Occipital lobe (tissue), 2 donors: ENCODE measurements around the gene ARL5A. TPM values are rescaled to one million over a fixed set of nuclear protein-coding genes. Genes with fewer than 3 reads are reported as not detected.
"Not testable (repeated sequence)": the region's sequence is repeated elsewhere in the genome, so short reads cannot be mapped to it uniquely, and the experiment has no call there.

Source experiments
- DNase-seq: peaks from one replicate; lab custom pipeline; 2025; lab: John Stamatoyannopoulos, UW
- total RNA-seq: library from RNA; depleted of rRNA; stranded (reverse); fragments of >200 nt; gene quantifications from one replicate; pipeline ENCODE4 v1.2.3, GENCODE V29; 2014

Gene ARL5A, protein sequence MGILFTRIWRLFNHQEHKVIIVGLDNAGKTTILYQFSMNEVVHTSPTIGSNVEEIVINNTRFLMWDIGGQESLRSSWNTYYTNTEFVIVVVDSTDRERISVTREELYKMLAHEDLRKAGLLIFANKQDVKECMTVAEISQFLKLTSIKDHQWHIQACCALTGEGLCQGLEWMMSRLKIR
- total RNA-seq: 87.7 TPM

DNA sequence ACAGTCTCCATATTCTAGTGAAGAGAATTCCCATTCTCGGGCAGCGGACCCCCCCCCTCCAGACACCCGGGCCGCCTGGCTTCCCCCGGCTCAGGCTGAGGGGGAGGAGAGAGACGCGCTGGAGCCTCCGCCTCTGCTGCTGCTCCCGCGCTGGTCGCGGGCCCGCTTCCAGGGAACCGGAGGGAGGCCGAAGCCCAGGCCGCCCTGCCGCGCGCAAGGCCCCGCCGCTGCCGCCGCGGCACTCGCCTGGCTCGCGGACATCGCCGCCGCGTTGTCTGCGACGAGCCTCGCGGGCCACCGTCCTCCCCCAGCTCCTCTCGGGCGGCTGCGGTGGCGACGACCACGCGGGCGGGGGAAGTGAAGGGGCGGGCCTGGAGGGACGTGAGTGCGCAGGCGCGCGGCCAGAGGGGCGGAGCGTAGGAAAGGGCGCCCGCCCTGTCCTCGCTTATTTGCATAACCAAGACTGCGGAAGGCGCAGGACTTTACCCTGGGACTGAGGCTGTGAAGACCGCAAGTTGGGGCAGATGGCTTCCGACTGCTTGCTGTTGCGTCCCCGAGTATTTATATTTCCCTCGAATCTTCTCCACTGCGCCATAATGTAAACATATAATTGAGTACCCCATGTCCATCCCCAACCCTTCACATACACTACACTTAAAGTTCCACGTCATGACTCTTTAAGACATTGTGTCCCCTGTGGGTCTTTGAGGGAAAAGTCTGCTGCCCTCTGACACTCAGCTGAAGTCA is at the start of gene ARL5A:
ARL5A (minus strand) TSS at position 279 of the 747 bp plus-strand sequence; CDS start at position 34, 245 bp downstream.
- peak; percentile 94 for DNase-seq

DNA sequence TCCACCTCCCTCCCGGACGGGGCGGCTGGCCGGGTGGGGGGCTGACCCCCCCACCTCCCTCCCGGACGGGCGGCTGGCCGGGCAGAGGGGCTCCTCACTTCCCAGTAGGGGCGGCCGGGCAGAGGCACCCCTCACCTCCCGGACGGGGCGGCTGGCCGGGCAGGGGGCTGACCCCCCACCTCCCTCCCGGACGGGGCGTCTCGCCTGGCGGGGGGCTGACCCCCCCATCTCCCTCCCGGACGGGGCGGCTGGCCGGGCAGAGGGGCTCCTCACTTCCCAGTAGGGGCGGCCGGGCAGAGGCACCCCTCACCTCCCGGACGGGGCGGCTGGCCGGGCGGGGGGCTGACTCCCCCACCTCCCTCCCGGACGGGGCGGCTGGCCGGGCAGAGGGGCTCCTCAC is 47.4 kb upstream of the ARL5A start:
- not testable (repeated sequence) for DNase-seq

DNA sequence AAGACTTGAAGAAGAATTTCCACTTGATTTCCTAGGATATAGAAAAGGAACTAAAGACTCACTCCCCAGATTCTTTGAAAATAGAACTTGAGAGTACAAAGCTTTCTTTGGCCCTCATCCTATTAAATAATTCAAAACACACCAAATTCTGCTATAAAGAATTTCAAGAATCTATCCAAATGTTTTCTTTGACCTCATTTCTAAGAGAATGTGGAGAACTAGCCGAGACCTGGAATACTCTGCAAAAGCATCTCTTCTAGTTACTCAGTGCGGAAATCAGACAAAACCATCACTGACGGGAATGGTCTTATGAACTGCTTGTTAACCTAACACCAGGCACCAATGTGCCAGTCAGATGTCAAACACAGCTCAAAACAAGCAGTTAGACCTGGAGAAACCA is 44.2 kb upstream of the ARL5A start:
- no peak for DNase-seq

DNA sequence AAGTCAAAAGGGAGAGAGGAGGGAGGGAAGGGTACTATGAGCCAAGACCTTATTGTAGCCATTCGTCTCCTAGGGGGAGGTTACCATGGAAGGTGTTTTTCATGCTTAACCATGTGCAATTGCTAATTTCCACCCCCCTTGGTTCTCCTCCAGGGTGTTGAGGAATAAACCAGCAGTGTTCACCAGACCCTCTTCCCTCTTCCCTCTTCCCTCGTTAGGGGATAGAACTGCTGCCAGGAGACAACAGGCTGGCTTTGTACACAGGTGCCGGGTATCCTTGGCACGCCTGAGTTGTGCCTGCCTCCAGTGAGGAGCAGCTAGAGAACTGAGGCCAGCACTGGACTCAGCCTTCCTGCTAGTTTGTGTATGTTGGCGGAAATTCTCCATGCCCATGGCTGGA is 41.1 kb upstream of the ARL5A start:
- DNase-seq: no peak

DNA sequence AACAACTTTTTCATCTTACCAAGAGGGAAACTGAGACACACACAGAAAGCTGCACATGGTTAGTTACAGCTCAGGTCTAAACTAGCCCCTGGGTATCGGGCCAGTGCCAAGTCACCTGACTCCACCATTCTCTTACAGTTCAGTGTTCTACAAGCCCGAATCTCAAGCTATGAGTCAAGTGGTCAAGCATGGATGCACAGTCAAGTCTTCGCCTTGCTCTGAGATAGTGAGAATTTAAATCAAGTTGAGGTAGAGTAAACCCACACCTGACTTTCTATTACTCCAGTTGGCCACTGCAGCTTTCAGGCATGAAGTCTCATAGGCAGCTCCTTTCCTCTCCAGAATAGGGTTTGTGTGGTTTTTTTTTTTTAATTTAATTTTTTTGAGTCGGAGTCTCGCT is 34.5 kb upstream of the ARL5A start:
- DNase-seq: no peak

DNA sequence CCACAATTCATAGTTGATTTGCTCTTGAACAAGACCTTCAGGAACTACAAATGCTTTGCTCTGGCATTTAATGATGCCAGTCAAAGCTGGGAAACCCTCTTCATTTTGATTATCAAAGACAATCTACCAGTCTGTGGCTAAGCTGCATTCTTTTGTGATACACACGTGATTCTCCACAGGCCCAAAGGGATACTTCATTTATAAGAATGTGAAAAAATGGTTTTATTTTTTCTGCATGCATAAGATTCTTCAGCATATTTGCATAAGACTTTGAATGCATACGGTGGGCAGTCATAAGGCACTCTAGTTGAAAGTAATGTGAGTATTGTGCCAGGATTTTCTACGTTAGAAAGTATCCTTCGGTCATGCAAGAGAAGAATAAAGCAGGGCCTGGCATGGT is 33.0 kb upstream of the ARL5A start:
- no peak for DNase-seq

DNA sequence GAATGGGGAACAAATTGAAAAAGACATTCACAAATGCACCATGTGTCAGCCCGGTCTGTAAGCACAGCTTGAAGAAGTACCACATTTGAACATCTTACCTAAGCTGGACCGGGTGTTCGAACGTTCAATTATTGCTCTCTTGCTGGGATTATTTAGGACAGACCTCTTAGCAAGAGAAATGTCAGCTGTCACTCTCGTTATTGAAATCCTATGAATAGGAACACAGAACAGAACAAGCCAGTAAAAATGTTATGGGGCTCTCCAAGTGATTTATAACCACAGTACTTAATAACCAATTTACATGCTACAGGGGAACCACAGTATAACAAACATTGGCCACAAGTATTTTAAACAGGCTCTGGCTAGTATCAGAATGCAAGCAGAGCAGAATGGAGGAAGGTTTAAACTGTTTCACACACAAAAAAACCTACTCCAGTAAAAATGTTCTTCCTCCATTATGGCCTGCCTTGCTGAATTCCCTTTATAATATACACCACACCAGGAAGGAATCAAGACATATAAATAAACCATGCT is 32.5 kb upstream of the ARL5A start:
- no peak for DNase-seq

DNA sequence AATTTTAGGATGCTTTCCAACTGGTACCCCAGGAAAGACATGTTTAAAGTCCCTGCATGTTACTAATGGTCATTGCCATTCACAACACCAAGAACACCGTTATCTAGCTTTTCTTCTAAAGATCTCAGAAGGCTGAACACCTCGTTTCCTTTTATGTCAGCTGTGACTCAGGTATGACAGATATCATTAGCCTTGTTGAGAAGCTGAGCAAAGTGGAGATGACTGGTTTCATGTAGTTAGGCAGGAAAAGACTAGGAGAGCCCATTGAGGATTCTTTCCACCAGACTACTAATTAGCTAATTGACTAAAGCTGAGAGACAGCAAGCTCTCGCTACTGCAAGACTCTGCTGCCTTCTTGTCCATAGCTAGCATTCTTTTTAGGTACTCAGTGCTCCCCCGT is 32.0 kb upstream of the ARL5A start:
- no peak for DNase-seq

DNA sequence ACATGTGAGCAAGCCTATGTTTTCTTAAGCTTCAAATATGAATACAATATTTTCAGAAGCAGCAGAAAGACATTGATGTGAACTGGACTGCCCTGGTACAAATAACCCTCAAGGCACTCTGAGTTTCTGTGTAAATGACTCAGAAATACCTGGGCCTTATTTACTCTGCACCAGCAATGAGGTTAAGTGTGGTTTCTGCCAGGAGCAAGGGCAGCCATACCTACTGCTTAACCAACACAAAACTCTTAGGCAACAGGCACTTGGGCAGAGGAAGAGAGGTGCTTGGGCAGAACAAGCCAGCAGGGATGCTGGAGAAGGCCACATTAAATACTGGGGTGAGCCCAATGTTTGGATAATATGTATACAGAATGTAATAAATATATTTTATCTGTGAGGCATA is 29.4 kb upstream of the ARL5A start:
- DNase-seq: no peak

DNA sequence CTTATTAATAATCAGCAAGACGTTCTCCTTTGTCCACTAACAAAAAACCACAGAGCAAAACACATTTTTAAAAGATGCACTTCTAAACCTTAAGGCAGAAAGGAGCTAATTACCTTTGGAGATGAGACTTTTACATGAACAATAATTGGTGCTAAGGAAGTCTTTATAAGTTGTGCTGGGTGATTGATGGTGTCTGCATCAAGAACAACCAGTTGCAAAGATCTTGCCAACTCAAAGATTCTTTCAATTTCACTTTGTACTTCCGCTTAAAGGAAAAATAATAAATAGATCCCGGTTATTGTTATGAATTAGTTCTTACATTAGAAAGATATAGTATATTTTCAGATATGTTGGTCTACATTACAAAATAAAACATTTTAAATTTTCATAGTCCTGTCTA is 26.9 kb upstream of the ARL5A start:
- DNase-seq: no peak

DNA sequence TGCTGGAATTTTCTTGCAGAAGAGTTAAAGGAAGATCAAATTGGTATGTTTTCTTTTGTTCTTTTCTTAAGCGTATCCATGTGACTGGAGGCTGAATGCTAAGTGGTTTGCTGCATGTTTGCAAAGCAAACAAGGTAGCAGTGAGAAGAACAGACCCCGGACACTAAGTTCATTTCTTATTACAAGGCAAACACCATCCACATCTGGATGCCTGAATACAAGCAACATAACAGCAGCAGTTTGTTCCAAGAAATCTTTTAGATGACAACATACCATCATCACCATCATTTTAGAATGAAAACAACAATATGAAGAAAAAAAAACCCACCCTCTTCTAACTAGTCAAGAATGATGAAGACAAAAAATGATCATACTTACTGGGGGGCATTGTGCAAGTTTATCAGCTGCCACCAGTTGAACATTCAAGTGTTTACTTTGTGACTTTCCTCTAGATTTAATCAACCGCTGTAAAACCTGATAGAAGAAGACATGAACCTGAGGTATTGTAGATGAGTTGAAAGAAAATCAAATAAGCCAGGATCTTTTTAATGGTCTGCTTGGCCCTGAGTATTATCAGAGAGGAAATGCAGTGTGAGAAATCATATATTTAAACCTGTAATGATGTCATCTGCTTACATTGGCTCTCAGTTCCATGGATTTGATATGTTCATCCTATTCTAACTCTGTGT is 25.0 kb upstream of the ARL5A start:
- DNase-seq: no peak

DNA sequence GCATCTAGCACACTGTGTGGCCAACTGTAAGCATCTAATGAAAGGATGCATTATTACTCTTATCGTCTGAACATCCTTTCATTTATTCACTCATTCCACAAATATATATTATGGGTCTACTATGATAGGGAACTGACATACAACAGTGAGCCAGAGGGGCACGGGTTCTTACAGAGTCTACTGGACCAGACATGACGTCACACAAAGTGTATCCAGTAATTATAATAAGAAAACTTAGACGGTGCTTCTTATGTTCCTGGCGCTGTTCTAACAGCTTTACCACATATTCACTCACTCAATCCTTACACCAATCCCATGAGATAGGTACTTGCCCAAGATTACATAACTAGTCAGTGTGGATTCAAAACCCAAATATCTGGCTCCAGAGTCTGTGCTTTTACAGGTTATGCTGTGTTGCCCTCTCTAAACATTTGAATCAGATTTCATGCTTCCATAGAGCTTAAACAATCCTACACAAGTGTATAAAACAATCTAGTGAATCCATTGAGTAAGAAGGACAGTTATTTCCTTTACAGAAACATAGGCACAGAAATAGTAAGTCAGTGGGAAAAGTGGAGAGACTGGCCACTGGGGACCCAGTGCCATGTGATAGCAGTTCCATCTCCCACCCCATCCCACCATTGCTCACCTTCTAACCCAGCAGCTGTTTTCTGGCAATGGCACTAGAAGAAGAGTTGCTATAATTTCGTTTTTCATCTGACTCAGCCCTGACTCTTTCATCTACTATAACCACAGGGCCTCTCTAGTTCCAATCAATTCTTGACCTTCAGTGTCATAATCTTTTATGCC is 24.2 kb upstream of the ARL5A start:
- DNase-seq: no peak

DNA sequence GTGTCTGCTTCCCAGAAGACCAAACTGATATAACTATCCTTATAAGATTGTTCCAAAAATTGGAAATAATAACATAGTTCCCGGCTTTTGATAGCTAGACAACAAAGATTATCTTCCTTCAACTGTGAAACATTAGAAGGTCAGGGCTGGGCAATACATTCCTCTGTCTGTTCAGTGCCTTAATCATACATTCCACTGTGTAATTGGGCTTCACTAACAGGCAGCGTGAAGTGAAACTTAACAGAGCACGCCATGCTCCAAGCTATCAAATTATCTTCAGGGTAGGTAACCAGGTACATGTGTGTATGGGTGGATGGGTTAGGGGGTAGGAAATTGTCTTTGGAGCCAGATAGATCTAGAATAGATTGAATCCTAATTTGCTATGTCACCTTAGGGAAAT is 23.5 kb upstream of the ARL5A start:
- DNase-seq: no peak

DNA sequence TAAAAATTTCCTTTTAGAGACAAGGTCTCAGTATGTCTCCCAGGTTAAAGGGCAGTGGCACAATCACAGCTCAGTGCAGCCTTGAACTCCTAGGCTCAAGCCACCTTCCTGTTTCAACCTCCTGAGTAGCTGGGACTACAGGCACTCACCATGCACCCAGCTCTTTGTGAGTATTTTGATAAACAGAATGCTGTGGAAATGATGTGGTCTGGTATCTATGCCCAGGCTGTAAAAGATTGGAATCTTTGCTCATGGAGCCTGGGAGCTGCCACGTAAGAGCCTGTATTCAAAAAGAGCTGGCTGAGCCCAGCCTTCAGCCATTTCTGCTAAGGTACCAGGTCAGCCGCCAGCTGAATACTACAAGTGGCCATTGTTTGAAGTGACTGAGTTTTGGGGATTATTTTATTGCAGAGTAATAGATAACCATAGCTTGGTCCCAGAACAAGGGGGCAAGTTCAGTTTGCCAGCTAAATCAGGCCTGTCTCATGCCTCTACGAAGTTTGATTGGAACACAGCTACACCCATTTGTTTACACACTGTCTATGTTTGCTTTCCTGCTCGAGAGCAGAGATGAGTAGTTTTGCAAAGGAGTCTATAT is 21.3 kb upstream of the ARL5A start:
- DNase-seq: no peak

DNA sequence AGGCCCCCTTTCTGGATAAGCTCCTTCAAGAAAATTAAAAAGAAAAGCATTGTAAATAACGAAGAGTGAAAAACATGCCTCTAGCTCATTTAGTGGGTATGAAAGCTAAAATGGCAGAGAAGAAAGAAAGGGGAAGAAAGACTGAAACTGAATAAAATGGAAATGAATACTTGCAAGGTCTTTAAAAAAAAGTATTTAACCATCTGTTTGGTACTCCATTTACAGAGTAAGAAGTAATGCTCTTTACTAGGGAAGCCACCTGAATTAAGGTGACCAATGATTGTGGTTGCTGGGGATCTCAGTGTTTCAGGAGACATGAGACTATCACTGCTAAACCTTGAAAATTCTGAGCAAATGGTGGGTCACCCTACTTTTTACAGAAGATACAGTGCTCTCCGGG is 17.7 kb upstream of the ARL5A start:
- no peak for DNase-seq

DNA sequence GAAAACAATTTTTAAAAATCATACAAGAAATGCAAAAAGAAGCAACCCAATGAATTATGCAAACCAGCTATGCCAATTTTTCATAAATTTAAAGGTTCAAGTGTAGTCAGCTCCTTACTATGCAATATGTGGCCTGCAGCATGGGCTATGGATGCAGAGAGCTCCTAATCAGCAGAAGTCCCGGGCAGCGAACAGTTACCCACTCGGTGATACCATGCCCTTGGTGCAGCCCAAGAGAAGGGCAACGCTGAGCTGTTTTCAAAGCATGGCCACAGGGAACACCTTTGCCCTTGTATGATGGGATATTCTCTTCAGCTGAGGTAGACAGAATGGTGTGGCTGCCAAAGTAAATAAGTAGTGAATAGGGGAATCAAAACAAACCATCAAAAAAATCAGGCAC is 17.3 kb upstream of the ARL5A start:
- DNase-seq: no peak

DNA sequence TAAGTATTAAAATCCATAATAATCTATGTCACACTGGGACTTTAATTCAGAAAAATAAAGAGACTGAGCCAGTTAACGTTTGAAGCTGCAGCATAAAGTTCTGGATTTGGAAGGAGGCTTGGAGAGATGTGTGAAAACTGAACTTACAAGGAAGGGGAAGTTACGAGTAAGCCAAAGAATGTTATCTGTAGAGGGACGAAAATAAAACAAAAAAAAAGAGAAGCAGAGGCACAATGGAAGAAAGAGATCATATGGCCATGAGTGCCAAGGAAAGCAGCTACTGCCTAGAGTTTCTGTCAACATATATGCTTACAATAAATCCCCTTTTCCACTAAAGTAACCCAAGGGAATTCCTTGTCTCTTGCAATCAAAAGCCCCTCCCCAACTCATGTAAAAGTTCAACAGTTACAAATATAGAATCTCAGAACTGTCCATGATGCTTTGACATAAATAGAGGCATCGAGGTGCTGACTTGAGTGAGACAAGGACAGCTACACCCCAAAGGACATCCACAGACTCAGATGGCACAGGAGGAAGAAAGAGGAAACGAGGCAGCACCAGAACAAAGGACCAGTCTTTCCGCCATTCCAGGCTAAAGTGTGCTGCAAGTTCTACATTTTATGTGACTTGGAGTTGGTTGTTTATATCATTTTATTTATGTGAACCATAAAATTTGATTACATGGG is 16.1 kb upstream of the ARL5A start:
- no peak for DNase-seq

DNA sequence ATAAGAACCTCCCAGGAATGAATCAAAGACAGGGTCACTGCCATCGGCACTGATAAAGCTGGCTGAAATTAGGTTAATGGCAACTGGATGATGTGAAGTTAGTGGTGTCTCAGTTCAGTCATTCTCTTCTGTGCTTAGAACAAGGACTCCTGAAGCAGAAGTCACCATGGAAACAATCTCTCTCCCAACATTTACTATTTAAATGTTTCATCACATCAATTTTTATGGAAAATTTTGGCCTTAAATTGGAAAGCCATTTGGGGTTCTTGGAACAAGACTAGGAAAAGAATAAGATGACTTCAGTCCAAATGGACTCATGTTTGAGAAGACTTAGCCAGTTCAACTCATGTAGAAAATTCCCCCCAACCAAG is 15.5 kb upstream of the ARL5A start:
- DNase-seq: no peak

DNA sequence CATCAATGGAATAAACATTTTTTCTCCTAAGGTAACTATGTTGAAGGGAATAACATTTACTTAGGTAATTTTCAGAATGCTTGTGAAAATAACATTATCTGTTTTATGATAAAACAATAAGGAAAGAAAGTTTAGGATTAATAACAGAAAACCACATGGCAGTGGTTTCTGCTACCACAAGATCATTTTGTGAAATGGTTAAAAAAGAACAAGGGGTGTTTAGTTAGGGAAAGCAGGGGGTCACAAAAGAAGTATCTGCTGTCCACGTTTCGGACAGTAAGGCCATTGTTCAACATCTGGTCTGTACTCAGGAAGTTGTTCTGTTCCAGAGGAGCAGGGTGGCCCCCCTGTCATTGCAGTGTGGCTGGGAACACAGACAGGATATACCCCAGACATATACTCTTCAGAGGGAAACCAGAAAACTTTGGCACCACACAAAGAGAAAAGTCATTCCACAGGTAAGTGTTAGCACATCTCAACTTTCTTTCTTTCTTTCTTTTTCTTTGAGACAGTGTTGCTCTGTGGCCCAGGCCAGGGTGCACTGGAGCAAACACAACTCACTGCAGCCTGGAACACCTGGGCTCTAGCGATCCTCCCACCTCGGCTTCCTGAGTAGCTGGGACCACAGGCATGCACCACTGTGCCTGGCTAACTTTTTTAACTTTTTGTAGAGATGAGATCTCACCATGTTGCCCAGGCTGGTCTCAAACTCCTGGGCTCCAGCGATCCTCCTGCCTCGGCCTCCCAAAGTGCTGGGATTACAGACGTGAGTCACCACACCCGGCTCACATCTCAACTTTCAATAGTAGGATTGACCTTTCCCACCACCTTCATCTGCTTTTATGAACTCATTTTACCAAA is 14.8 kb upstream of the ARL5A start:
- DNase-seq: no peak

DNA sequence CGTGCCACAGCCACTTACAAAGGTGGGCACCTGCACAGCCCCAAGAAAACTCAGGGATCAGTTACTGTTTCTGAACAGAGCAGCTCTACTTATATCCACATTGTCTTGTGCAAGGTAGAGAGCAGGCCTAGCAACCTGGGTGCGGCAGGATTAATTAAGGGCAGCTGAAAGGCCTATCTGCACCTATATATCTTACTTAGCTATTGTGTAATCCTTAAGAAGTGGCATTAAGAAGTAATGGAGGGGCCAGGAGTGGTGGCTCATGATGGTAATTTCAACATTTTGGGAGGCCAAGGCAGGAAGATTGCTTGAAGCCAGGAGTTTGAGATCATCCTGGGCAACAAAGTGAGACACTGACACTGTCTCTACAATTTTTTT is 12.8 kb upstream of the ARL5A start:
- DNase-seq: no peak
